ENCODE data around the gene AIG1. TPM values are rescaled to one million over a fixed set of nuclear protein-coding genes. Genes with fewer than 3 reads are reported as not detected.
"Not testable (repeated sequence)": the region's sequence is repeated elsewhere in the genome, so short reads cannot be mapped to it uniquely, and the experiment has no call there.

Gene AIG1
- total RNA-seq, 2 donors from 2014 or later: 15.6 to 27.0 TPM

DNA sequence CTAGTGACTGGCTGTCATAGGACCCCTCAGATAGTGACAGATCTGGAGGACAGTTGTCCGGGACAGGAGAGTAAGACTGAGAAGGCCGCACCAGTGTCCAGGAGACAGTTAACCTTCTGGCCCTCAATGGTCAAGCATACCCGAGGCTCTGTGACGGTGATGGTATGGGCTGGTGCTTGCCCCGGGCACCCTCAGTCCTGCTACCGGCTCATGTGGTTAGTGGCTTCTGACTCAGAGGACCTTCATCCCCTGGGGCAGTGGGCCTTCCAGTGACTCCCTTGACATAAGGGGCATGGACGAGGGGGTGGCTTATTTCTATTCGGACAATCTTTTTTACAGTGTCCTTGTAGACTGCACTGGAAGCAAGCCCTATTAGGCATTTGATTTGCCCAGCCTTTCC is 23.3 kb downstream of the AIG1 start:
- ATAC-seq; intact Hi-C loops (cut with DNase I, micrococcal nuclease); DNase-seq: not testable (repeated sequence)

DNA sequence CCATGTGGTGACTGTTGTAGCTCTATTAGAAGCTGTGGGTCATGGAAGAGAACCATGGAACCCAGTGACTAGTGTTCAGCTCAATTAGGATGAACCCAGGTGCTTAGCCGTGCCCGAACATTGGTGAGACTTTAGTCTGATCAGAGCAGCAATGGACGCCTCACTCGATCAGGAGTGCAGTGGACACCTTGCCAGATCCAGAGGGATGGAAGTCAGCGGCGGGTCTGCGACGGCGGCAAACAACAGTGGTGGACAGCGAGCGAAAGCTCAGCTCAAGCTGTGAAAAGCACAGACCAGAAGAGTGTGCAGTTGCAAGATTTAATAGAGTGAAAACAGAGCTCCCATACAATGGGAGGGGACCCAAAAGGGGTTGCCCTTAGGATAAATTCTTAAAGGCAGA is 26.6 kb downstream of the AIG1 start:
- ATAC-seq; DNase-seq; intact Hi-C loops (cut with DNase I, micrococcal nuclease): not testable (repeated sequence)

DNA sequence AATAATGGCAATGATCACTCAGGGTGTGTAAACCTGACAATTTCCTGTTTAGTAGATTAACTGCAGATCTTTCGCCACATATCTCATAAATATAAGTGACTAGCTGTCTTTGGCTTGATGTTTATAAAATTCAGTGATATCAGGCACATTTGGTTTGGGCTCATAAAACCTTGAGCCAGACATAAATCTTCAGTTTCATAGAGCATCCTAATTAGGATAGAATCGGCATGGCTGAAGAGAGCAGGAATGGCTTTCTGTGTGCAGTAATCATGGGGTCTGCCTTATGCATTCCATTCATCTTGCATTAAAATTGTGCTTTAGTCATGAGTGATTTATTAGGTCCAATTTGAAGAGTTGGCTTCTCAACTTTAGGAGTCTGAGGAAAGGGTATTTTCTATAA is 27.2 kb downstream of the AIG1 start:
- ATAC-seq (no peak), DNase-seq (no peak)
- intact Hi-C loops (cut with DNase I, micrococcal nuclease): no loop called here

DNA sequence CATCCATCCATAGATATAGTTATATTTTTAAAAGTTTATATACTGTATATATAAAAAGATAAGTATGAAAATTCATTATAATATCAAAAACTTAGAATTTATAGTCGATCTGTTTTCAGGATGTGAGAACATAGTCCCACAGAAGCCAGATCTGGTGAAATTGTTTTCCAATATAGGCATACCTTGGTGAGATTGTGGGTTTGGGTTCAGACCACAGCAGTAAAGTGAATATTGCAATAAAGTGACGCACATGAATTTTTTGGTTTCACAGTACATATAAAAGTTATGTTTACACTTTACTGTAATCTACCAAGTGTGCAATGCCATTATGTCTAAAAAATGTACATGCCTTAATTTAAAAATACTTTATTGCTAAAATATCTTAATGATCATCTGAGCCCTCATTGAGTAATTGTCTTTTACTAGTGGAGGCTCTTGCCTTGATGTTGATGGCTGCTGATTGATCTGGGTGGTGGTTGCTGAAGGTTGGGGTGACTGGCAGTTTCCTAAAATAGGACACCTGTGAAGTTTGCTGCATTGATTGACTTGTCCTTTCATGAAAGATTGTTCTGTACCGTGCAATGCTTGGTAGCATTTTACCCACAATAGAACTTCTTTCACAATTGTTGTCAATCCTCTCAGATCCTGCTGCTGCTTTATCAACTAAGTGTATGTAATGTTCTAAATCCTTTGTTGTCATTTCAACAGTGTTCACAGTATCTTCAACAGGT is 29.8 kb downstream of the AIG1 start:
- intact Hi-C loops (cut with DNase I, micrococcal nuclease): no loop called here
- no peak for ATAC-seq

DNA sequence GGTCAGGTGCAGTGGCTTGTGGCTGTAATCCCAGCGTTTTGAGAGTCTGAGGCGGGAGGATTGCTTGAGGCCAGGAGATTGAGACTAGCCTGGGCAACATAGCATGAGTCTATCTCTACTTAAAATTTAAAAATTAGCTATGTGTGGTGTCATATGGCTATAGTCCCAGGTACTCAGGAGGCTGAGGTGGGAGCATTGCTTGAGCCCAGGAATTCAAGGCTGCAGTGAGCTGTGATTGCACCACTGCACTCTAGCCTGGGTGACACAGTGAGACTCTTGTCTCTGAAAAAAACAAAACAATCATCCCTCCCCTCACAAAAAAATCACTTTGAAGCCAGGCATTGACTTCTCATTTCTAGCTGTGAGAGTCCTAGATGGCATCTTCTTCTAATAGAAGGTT is 32.1 kb downstream of the AIG1 start:
- DNase-seq: no peak
- intact Hi-C loops (cut with DNase I, micrococcal nuclease): no loop called here
- ATAC-seq: no peak

More for the DNA sequence above, 29.8 kb downstream of the AIG1 start:
- no peak for DNase-seq

DNA sequence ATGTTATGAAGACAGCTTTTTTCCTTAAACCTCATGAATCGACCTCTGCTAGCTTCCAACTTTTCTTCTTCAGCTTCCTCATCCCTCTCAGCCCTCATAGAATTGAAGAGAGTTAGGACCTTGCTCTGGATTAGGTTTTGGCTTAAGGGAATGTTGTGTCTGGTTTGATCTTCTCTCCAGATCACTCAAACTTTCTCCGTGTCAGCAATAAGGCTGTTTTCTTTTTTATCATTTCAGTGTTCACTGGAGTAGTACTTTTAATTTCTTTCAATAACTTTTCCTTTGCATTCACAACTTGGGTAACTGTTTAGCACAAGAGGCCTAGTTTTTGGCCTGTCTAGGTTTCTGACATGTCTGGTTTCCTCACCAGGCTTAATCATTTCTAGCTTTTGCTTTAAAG is 32.6 kb downstream of the AIG1 start:
- DNase-seq (no peak), ATAC-seq (no peak)
- intact Hi-C loops (cut with DNase I, micrococcal nuclease): no loop called here

DNA sequence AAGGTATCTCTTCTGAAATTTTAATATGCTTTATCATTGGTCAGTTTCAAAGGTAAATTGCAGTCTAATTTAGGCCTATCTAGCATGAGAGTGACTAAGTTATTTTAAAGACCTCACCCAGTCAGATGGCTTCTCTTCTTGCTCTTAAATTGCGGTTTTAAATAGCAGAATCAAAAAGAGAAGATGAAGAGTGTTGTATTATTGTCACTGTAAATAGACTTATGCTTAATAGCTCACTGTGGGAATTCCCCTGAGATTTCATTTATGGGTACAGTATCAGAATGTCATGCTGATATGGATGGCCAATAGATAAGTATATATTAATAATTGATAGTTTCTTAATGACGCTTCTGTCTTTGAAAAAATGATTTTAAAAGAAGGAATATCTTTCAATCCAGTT is 35.7 kb downstream of the AIG1 start:
- intact Hi-C loops (cut with DNase I, micrococcal nuclease): no loop called here
- ATAC-seq: no peak
- no peak for DNase-seq

DNA sequence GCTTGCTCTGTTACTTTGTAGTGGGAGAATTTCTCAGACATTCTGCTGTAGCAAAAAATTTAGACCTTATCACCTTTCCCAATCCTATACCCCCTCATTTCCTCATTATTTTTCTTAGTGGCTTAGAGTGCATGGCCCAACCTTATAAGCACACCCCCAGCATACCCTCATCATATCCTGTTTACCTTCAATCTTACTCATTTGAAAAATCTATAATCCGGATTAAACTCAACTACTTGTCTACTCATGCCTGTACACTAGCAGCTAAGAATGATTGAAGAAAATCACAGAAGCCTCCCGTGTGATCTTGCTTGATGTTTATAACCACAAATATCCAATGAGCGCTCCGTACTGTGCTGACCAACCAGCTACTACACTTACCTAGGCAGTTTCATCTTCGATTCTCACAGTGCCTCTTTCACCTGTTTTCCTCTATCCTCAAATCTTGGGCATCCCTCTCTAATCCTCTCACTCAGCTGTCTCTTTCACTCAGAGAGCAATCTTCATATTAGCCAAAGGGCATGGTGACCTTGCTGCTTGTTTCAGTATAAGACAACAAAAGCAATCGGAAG is 36.6 kb downstream of the AIG1 start:
- intact Hi-C loops (cut with DNase I, micrococcal nuclease): no loop called here
- no peak for DNase-seq
- ATAC-seq: no peak

DNA sequence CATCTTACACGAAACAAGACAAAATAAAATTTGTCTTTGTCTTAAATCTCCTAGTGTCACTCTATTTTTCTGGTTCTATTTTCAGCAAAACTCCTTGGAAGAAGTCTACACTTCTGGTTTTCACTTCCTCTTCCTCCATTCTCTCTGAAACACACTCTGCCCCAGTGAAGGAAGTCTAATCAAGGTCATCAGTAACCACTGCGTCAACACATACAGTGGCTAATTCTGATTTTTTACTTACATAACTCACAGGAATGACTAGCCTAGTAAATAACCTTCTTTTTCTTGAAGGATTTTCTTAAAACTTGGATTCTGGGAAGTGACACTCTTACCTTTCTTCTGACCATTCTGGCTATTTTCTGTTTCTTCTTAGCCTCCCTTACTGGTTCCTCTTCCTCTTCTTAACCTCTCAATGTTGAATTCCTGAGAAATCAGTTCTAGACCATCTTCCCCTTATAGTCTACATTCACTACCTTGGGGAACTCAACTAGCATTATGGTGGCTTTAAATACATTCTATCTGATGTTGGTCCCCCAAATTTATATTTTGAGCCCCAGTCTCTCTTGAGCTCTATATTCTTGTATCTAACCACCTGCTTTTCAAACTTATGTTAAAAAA is 37.5 kb downstream of the AIG1 start:
- DNase-seq (no peak), ATAC-seq (peak; percentile 34)
- intact Hi-C loops (cut with DNase I, micrococcal nuclease): no loop called here

DNA sequence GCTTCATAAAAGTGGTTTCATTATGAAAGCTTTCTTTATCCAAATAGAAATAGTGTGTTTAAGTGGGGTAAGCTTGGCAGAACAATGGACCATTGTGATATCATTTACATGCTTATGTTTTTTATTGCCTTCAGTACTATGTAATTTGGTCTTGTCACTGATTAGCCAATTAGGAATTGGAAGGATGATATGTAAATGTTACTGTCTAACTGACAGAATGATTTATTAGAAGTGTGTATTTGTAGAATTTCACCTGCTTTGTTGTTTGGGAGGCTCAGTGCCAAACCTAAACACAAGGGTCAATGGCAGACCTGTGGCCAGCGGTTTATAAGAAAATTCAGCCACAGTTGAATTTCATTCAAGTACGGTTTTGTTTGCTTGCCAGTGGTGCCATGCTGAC is 39.0 kb downstream of the AIG1 start:
- DNase-seq: no peak
- intact Hi-C loops (cut with DNase I, micrococcal nuclease): no loop called here
- ATAC-seq: peak; percentile 50

DNA sequence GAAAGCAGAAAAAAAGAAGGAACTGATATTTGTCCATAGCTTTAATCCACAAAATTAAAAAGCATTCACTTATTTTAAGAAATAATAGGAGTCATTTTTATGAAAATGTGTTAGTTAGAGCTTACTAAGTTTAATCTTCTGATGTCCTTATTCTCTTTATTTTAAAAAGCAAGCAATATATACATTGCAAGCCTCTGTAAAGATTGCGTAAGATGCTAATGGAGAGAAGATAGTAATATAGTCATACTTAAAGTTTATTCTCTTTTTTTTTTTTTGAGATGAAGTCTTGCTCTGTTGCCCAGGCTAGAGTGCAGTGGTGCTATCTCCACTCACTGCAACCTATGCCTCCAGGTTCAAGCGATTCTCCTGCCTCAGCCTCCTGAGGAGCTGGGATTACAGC is 39.7 kb downstream of the AIG1 start:
- no peak for ATAC-seq
- intact Hi-C loops (cut with DNase I, micrococcal nuclease): no loop called here
- no peak for DNase-seq

DNA sequence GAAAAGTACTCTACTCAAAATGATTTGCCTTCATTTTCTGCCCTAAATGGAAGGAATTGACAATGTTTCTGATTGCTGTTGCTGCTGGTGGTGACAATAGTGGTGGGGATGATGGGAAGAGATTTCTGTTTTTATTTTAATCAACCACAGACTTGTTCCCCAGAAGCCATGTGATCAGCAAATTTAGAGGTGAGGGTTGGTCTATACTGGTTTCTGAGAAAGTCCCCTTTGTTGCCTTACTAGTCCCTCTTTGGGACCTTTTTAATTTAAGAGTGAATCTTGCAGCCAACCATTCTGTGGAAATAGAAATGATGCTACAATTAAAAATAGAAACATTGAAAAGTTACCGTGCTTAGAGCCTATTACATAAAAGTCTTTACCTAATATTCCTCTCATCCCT is 43.2 kb downstream of the AIG1 start:
- ATAC-seq (no peak), DNase-seq (no peak)
- intact Hi-C loops (cut with DNase I, micrococcal nuclease): no loop called here

DNA sequence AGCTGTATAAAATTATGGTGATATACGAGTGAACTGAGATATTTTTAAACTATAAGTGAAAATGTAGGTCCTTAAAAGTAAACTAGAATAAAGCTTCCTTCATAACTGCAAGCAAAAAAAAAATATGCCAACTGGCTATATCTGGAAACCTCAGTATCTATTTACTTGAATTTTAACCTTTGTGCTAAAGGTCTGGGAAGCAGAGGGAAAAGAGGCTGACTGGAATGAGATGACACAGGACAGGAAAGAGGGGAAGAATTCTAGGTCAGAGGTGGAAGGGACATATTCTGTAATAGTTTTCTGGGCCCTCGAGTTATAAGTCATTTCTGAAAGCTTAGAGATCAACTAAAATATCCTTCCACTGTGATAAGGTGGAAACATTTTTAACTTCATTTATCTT is 46.8 kb downstream of the AIG1 start:
- DNase-seq (no peak), ATAC-seq (peak; percentile 32)

DNA sequence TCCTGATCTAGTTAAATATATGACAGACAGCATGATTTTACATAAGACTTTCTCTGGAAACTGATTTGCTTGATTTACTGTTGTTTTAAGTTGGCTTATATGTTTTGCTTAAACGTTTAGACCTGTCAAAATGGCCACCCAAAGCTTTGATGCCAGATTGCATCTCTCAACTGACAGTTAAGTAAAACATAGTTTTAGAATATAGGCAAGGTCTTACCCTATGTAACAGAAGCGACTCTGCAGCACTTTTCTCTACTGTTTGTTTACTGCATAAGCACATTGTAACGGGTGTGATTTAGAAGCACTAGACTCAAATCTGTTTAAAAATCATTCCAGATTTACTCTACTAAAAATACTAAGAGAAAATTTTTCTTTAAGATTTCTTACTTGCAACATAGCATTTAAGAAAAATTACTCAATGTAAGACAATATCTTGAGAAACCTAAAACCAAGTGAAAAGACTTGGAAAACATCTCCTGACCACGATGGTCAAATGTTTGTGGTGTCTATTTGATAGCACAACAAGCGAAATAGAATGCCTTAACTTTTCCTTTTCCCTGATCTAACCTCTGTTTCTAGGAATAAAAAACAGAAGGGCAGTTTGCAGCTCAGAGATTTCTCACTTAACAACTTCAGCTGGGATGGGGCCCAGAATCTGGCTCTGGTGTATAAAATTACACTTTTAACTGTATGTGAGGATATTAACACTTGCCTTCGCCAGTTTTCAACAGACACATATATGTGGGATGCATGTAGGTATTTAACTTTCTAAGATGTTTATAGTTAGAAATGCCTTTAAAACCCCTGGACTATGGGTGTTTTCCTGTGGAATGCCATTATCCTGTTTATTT is 47.4 kb downstream of the AIG1 start:
- DNase-seq (no peak), ATAC-seq (no peak)
- intact Hi-C loops (cut with DNase I, micrococcal nuclease): no loop called here

More for the DNA sequence above, 46.8 kb downstream of the AIG1 start:
- intact Hi-C loops (cut with DNase I, micrococcal nuclease): no loop called here

DNA sequence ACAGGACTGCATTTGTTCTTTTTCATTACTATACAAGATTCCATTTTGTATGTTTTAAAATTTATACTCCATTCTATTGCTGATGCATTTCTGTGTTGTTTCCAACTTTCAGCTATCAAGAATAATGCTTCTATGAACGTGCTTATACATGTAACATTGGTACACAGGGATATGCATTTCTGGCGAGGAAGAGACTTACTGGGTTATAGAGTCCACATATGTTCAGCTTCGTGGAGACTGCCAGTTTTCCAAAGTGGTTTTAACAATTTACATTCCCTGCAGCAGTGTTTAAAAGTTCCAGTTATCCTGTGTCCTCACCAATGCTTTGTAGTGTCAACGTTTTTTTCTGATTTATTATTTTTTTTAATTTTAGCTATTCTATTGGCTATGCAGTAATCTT is 48.5 kb downstream of the AIG1 start:
- ATAC-seq (no peak), DNase-seq (no peak)
- intact Hi-C loops (cut with DNase I, micrococcal nuclease): no loop called here

DNA sequence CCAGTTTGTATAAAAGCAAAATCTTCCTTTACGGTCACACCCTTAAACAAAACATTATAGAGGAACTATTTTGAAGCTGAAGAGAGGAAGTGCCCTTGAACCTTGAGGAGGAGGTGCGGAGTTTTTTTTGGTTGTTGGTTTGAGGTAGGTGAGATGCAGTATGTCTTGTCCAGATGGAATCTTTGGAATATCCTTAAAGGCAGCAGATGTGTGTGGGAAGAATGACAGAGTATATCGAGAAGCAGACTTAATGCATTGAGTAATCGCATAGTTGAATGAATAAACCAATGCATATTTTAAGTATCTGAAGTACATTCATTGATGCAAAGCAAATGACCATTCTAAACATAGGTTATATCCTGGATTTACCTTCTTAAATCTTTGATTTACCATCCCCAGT is 49.9 kb downstream of the AIG1 start:
- ATAC-seq: no peak
- intact Hi-C loops (cut with DNase I, micrococcal nuclease): no loop called here
- DNase-seq: no peak

DNA sequence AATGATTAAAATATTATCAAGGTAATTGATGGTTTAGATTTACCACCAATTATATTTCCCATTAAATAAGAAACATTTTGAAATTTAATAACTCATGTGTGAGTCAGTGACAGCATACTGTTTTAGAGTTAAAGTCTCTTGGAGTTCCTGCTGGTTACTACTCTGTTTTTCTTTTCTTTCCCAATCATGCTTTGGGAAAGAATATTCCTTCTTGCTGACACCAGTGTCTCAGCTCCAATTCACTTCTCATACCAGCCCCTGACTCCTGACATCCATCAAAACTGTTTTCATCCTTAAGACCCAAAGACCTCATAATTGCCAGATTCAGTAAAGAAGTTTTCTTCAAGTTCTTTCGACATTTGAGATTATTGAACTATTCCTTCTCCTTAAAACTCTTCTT is 50.3 kb downstream of the AIG1 start:
- intact Hi-C loops (cut with DNase I, micrococcal nuclease): no loop called here
- ATAC-seq (no peak), DNase-seq (no peak)

DNA sequence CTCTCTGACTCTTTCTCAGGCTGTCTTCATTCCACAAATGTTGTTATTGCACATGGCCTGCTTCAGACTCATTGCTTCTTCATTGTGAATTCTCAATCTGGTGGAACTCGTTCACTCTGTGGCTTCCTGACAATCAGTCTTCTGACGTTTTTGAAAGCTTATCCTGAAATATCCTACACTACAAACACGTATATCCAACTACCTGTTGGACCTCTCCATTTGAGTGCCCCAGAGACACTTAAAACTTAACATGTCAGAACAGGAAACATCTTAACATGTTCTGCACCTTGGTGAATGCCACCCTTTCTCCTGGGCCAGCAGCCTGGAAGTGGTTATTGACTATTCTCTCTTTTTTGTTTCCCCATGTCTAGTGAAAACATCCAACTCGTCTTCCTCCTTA is 50.8 kb downstream of the AIG1 start:
- ATAC-seq: no peak
- no peak for DNase-seq
- intact Hi-C loops (cut with DNase I, micrococcal nuclease): no loop called here

DNA sequence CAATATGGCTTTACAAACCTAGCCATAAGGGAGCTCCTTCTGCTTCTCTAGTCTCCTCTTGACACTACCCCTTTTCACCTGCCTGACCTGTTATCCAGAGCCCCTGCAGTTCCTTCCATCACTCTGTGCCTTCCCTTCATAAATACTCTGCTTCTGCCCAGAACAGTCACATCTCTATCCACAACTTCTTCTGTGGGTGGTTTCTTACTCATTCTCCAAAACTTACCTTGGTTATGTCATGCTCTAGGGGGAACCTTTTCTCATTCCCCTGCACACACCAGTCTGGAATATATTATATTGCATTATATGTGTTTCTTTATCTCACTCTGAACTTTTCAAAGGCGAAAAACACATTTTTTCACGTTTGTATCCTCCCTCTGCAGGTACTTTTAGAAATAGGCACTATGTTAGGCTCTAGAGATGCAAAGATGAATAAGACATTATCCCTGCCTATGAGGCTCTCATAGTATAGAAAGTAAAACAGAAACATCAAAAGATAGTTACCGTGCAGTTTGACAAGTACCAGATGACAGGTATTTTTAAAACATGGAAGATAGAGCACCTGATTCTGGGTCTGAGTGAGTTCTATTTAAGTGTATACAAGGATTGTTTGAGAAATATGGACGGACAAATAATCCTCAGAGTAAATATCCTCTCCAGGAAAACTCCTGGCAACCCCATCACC is 51.5 kb downstream of the AIG1 start:
- ATAC-seq: no peak
- no peak for DNase-seq
- intact Hi-C loops (cut with DNase I, micrococcal nuclease): no loop called here
